Mucosa of stomach (tissue), 1 donor: ENCODE results near the gene KRR1.
"Not testable (repeated sequence)": the region's sequence is repeated elsewhere in the genome, so short reads cannot be mapped to it uniquely, and the experiment has no call there.

Experiments used
- H3K27me3 ChIP-seq: one replicate; pipeline ENCODE4 v1.7.0; 2013; ENCODE audit warnings: mild to moderate bottlenecking, low read length; ENCODE audit not compliant: control insufficient read depth, insufficient read depth
- H3K36me3 ChIP-seq: one replicate; pipeline ENCODE4 v1.7.0; 2013; ENCODE audit warnings: low read length; ENCODE audit not compliant: control insufficient read depth, insufficient read depth
- H3K4me1 ChIP-seq: one replicate; pipeline ENCODE4 v1.7.0; 2013; ENCODE audit warnings: mild to moderate bottlenecking, low read length; ENCODE audit not compliant: control insufficient read depth, insufficient read depth
- H3K4me3 ChIP-seq: one replicate; pipeline ENCODE4 v1.7.0; 2013; ENCODE audit warnings: low read length
- H3K9ac ChIP-seq: one replicate; pipeline ENCODE4 v1.7.0; 2013; ENCODE audit warnings: mild to moderate bottlenecking, low read length, moderate library complexity
- H3K9me3 ChIP-seq: one replicate; pipeline ENCODE4 v1.7.0; 2013; ENCODE audit warnings: mild to moderate bottlenecking, low read length, moderate library complexity; ENCODE audit not compliant: control insufficient read depth
- donor health status: Pancreatic carcinoma.

Gene KRR1

DNA sequence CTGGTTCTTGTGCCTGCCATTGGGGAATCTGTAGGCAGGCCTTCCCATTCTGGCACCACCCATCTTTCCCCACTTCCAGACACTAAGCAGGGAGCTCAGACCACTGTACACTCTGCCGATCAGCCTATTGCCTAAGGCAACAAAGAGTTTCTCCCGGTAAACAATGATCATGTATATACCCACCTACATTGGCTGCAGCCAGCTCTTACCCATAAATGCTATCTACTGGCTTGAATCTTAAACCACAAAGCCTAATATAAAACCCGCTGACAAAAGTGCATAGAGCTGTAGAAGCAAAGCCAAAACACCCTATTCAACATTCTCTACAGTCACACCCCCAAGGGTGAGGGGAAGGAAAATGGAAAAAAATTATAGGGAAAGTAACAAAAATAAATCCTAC is 51.7 kb downstream of the KRR1 start:
- Histone ChIP-seq H3K9ac (no peak overlapping the region), H3K4me3 (no peak overlapping the region), H3K9me3 (no peaks in the 10 kb centered on the region), H3K36me3 (no peaks in the 10 kb centered on the region), H3K4me1 (no peaks in the 10 kb centered on the region), H3K27me3 (no peaks in the 10 kb centered on the region)

DNA sequence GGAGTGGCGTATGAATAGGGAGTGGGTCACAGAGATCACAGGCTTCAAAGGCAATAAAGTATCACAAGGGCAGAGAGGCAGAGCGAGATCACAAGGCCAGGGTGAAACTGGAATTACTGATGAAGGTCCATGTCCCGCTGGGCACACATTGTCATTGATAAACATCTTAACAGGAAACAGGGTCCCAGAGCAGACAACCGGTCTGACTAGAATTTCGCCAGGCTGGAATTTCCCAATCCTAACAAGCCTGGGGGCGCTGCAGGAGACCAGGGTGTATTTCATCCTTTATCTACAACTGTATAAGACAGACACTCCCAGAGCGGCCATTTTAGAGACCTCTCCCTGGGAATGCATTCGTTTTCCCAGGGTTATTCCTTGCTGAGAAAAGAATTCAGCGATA is 53.5 kb downstream of the KRR1 start:
- H3K4me3 ChIP-seq, H3K9me3 ChIP-seq, H3K27me3 ChIP-seq, H3K9ac ChIP-seq, H3K4me1 ChIP-seq, H3K36me3 ChIP-seq: not testable (repeated sequence)

DNA sequence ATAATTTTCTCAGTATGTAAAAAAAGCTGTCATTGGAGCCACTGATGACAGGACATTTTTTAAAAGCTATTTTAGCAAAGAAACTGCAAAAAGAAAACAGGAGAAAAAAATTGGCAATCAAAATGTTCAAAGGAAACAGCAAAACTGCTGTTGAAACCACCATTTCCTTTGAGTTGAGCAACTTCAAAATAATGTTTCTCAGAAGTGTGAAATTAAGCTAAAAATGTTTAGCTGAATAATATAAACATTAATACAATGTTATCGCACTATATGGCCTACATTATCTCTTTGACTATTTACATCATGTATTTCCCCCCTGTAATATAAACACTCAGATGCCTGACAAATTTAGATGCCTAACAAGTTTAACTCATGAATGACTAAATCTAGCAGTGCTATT is 54.2 kb downstream of the KRR1 start:
- H3K27me3 ChIP-seq, result no peaks in the 10 kb centered on the region
- no peaks in the 10 kb centered on the region for H3K4me1 ChIP-seq
- no peaks in the 10 kb centered on the region for H3K36me3 ChIP-seq
- no peak overlapping the region for H3K4me3 ChIP-seq
- H3K9ac ChIP-seq, result no peak overlapping the region
- no peaks in the 10 kb centered on the region for H3K9me3 ChIP-seq

DNA sequence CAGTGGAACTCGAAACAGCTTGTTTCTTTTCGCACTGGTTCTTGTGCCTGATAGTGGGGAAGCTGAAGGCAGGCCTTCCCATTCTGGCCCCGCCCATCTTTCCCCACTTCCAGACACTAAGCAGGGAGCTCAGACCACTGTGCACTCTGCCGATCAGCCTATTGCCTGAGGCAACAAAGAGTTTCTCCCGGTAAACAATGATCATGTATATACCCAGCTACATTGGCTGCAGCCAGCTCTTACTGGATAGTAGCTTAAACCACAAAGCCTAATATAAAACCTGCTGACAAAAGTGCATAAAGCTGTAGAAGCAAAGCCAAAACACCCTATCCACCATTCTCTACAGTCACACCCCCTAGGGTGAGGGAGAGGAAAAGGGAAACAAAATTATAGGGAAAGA is 55.6 kb downstream of the KRR1 start:
- H3K27me3 ChIP-seq, result no peaks in the 10 kb centered on the region
- no peak overlapping the region for H3K9ac ChIP-seq
- H3K9me3 ChIP-seq, result no peaks in the 10 kb centered on the region
- no peak overlapping the region for H3K4me3 ChIP-seq
- H3K36me3 ChIP-seq, result no peaks in the 10 kb centered on the region
- H3K4me1 ChIP-seq, result no peaks in the 10 kb centered on the region

DNA sequence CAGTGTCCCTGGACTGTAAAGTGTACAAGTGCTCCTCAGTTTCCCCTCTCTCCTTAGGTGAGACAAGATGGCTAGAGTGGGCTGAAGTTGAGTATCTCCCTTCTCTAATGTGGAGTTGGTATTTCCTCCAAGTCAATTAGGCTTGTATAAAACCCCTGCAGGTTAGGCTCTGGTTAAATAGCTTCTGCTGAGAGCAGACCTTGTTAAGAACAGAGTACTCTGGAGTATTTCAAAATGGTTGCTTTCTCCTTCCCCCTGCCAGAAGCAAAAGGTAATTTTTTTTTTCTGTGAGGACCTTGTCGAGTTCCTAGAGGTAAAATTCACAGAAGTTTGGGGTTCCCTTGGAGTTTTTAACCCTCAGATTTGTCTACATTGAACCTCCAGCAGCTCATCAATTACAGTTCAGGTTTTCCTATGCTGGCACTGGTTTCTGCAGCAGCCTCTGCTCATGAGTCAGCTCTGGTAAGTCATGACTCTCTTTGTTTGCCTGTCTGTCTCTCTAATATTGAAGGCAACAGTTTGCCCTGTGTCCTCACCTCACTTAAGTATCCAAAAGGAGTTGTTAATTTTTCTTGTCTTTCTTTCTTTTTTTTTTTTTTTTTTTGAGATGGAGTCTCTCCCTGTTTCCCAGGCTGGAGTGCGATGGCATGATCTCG is 58.6 kb downstream of the KRR1 start:
- Histone ChIP-seq H3K27me3 (no peaks in the 10 kb centered on the region), H3K4me3 (no peak overlapping the region), H3K36me3 (no peaks in the 10 kb centered on the region), H3K9me3 (no peaks in the 10 kb centered on the region), H3K9ac (no peak overlapping the region), H3K4me1 (no peaks in the 10 kb centered on the region)

GRCh38 chr12:75447691-75448393 is 63.6 kb downstream of the KRR1 start:
- H3K36me3 ChIP-seq, result no peaks in the 10 kb centered on the region
- H3K9ac ChIP-seq, result no peak overlapping the region
- H3K4me3 ChIP-seq, result no peak overlapping the region

DNA sequence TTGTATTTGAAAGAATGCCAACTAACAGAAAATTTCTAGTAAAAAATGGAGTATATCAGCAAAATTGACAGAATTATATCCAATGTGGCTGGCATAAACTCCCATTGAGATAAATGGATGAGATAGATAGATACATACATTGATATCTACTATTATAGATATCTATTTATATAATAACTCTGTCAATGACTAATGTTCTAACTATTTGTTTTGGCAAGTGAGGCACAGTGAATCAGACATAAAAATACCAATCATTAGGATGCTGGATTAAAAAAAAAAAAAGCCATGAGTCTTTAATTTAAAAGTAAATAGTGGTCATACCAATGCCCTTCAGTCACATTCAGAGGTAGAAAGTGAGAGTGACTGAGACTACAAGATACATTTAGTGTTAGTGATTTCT is 64.6 kb downstream of the KRR1 start:
- Histone ChIP-seq H3K27me3 (no peaks in the 10 kb centered on the region), H3K9ac (no peak overlapping the region), H3K4me3 (no peak overlapping the region), H3K36me3 (no peaks in the 10 kb centered on the region), H3K4me1 (no peaks in the 10 kb centered on the region), H3K9me3 (no peaks in the 10 kb centered on the region)

More at GRCh38 chr12:75447691-75448393, 63.6 kb downstream of the KRR1 start:
- Histone ChIP-seq H3K4me1 (no peaks in the 10 kb centered on the region), H3K27me3 (no peaks in the 10 kb centered on the region), H3K9me3 (no peaks in the 10 kb centered on the region)

DNA sequence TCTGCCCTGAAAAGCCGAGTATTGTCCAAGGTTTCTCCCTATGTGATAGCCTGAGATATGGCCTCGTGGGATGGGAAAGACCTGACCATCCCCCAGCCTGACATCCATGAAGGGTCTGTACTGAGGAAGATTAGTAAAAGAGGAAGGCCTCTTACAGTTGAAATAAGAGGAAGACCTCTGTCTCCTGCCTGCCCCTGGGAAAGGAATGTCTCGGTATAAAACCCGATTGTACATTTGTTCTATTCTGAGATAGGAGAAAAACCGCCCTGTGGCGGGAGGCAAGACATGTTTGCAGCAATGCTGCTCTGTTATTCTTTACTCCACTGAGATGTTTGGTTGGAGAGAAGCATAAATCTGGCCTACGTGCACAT is 66.3 kb downstream of the KRR1 start:
- not testable (repeated sequence) for H3K9ac ChIP-seq, H3K9me3 ChIP-seq, H3K27me3 ChIP-seq, H3K4me3 ChIP-seq, H3K4me1 ChIP-seq, H3K36me3 ChIP-seq

DNA sequence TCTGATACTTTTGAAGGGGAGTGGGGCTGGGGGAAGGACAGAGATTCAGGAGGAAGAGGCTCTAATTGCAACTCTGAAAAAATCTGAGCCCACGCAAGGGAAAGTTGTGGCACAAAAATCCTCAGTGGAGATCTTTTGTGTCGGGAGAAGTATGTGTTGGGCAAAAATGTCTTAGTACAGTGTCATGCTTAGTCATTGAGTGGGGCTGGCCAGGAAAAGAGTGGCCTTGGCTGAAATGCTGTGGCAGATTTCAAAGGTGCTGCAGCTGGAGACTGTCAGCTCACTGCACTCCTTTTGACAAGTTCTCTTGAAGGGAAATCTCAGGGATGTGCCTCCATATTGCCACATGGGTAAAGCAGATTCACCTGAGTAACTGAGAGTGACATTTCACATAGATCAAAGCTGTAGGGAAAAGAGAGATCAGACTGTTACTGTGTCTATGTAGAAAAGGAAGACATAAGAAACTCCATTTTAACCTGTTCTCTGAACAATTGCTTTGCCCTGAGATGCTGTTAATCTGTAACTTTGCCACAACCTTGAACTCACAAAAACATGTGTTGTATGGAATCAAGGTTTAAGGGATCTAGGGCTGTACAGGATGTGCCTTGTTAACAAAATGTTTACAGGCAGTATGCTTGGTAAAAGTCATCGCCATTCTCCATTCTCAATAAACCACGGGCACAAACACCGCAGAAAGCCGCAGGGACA is 66.8 kb downstream of the KRR1 start:
- no peak overlapping the region for H3K4me3 ChIP-seq
- no peaks in the 10 kb centered on the region for H3K9me3 ChIP-seq
- no peak overlapping the region for H3K9ac ChIP-seq
- H3K36me3 ChIP-seq, result no peaks in the 10 kb centered on the region
- no peaks in the 10 kb centered on the region for H3K27me3 ChIP-seq
- H3K4me1 ChIP-seq, result no peaks in the 10 kb centered on the region

DNA sequence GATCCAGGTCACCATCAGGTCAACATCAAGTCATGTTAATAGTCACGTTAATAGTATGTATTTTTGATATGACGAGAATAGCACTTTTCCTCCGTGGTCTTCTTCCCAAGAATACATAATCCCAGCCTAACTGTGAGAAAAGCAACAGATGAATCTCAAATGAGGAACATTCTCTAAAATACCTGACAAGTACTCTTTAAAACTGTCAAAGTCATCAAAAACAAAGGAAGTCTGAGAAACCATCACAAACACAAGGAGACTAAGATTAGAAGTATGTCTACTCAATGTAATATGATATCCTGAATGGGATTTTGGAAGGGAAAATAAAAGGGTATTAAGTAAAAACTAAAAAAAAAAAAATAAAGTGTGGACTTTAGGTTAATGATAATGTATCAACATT is 67.7 kb downstream of the KRR1 start:
- H3K9ac ChIP-seq, result no peak overlapping the region
- H3K4me1 ChIP-seq, result no peaks in the 10 kb centered on the region
- H3K27me3 ChIP-seq, result no peaks in the 10 kb centered on the region
- no peaks in the 10 kb centered on the region for H3K9me3 ChIP-seq
- H3K36me3 ChIP-seq, result no peaks in the 10 kb centered on the region
- no peak overlapping the region for H3K4me3 ChIP-seq

DNA sequence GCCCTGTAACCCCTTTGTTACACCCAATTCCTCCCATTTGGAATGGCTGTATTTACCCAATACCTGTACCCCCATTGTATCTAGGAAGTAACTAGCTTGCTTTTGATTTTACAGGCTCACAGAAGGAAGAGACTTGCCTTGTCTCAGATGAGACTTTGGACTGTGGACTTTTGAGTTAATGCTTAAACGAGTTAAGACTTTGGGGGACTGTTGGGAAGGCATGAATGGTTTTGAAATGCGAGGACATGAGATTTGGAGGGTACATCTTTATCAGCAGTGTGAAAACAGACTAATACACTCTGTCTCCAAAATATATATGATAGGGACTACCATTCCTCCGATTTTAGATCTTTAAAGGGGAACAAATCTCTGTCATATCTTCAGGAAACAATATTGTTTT is 69.0 kb downstream of the KRR1 start:
- not testable (repeated sequence) for H3K36me3 ChIP-seq, H3K27me3 ChIP-seq, H3K9me3 ChIP-seq, H3K4me1 ChIP-seq, H3K9ac ChIP-seq, H3K4me3 ChIP-seq

DNA sequence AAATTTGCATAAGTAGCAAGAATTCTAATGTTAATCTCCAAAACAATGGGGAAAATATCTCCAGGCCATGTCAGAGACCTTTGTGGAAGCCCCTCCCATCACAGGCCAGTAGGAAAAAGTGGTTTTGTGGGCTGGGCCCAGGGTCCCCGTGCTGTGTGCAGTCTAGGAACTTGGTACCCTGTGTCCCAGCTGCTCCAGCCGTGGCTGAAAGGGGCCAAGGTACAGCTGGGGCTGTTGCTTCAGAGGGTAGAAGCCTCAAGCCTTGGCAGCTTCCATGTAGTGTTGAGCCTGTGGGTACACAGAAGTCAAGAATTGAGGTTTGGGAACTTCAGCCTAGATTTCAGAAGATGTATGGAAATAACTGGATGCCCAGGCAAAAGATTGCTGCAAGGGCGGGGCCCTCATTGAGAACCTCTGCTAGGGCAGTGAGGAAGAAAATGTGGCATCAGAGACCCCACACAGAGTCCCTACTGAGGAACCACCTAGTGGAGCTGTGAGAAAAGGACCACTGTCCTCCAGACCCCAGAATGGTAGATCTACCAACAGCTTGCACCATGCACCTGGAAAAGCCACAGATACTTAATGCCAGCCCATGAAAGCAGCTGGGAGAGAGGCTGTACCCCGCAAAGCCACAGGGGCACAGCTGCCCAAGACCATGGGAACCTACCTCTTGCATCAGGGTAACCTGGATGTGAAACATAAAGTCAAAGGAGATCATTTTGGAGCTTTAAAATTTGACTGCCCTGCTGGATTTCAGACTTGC is 69.5 kb downstream of the KRR1 start:
- H3K4me3 ChIP-seq, H3K9ac ChIP-seq, H3K27me3 ChIP-seq, H3K36me3 ChIP-seq, H3K4me1 ChIP-seq, H3K9me3 ChIP-seq: not testable (repeated sequence)
